NB4 (cell line): ENCODE data around the gene ADAMTS2.

Experiments used
- DNase-seq: peaks from one replicate; pipeline ENCODE4 v3.0.0; 2010; ENCODE audit warnings: low read depth
- H3K4me3 ChIP-seq: one replicate; pipeline ENCODE4 v1.5.1; 2011; ENCODE audit warnings: mild to moderate bottlenecking, low read depth, low read length, moderate library complexity
- CTCF ChIP-seq: IDR thresholded peaks from one replicate; pipeline ENCODE4 v1.5.1; 2012; ENCODE audit warnings: low read depth, low read length
- MYC ChIP-seq: IDR thresholded peaks from 2 replicates; pipeline ENCODE4 v1.6.1; 2011; ENCODE audit warnings: low read depth, low read length
- POLR2A ChIP-seq: IDR thresholded peaks from 2 replicates; pipeline ENCODE4 v1.6.1; 2011; ENCODE audit warnings: mild to moderate bottlenecking; ENCODE audit not compliant: insufficient read length; ENCODE audit errors: extremely low read depth
- TF ChIP-seq, protein P1 (sequence below): IDR thresholded peaks from 2 replicates; pipeline ENCODE4 v1.6.1; 2011; ENCODE audit warnings: low read depth, low read length

ADAMTS2 gene

GRCh38 chr5:179241175-179241574 is 104.1 kb downstream of the ADAMTS2 start:
- TF ChIP-seq MYC (no peak), CTCF (no peak), POLR2A (no peak)
- TF ChIP-seq, protein P1, sequence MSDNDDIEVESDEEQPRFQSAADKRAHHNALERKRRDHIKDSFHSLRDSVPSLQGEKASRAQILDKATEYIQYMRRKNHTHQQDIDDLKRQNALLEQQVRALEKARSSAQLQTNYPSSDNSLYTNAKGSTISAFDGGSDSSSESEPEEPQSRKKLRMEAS: no peak
- no peak for DNase-seq
- H3K4me3 ChIP-seq: no peak overlapping the region

DNA sequence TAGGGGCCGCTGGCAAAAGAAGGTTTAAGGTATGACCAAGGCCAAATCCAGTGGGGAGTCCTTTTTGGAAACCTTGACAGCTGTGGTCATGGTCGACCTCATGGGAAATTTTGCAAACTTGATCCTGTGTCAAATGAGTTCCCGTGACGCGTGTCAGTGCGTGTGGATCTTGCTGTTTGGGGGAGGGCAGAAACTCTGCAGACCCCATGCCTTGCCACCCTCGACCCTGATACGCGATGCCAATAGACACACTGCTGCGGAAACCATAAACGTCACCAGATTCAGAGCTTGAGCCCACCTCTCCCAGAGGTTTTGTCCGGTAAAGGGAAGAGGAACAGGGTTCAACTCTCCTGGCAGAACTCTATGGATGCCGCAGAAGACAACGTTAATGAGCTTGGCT is 104.7 kb downstream of the ADAMTS2 start:
- TF ChIP-seq CTCF: no peak
- TF ChIP-seq, protein P1: no peak
- no peak for TF ChIP-seq POLR2A
- TF ChIP-seq MYC: no peak
- no peak for DNase-seq
- no peak overlapping the region for H3K4me3 ChIP-seq

DNA sequence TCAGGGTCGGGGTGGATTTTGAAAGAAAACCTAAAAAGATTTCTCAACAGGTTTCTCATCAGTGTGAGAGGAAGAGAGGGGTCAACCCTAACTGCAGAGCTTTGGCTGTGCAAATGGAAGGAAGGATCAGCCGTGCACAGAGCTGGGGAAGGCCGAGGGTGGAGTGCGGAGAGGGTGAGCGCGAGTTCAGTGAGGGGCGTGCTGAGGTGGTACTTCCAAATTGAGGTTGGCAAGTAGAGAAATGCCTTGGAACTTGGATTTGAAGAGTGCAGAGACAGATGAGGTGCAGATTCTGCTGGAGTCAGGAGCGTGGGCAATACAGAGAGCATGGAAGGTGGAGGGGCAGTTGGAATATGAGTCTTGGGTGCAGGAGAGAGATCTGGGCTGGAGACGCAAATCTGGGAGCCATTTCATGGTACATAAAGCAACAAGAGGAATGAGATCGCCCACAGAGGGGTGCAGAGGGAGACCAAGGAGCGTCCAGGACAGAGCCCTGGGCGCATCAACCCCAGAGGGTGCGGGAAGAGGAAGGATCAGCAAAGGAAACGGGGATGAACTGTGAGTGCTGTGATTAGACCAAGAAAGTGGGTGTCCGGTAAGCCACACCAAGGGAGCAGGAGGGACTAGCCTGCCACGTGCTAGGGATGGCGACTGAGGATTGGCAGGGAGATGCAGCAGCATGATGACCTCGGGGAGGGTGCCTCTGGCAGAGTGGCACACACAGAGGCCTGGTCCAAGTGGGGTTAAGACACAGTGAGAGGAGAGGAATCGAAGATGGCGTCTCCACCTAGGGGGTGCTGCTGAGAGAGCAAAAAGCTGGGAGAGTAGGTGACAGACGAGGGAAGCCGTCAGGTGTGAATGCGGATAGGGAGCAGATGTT is 105.8 kb downstream of the ADAMTS2 start:
- TF ChIP-seq, protein P1: no peak
- no peak for TF ChIP-seq POLR2A
- TF ChIP-seq CTCF: no peak
- no peak for TF ChIP-seq MYC
- no peak for DNase-seq
- H3K4me3 ChIP-seq: no peak overlapping the region

GRCh38 chr5:179238628-179238970 is 106.7 kb downstream of the ADAMTS2 start:
- no peak for DNase-seq
- no peak overlapping the region for H3K4me3 ChIP-seq
- TF ChIP-seq, protein P1: no peak
- TF ChIP-seq MYC (no peak), POLR2A (no peak), CTCF (no peak)

GRCh38 chr5:179237770-179238627 is 107.3 kb downstream of the ADAMTS2 start:
- H3K4me3 ChIP-seq: no peak overlapping the region
- DNase-seq: no peak
- TF ChIP-seq, protein P1: no peak
- TF ChIP-seq MYC (no peak), POLR2A (no peak), CTCF (no peak)
